Body of pancreas (tissue), 4 donors: ENCODE measurements around the gene CLEC1B. TPM values are rescaled to one million over a fixed set of nuclear protein-coding genes. Genes with fewer than 3 reads are reported as not detected.
A peak's percentile ranks its signal among the peaks of the same experiment; 100 is the strongest.
"Not testable (repeated sequence)": the region's sequence is repeated elsewhere in the genome, so short reads cannot be mapped to it uniquely, and the experiment has no call there.

Experiments
- ATAC-seq: fragments of 150-250 bp; one replicate; pipeline ENCODE4 v1.9.1; 2016
- DNase-seq, 4 donors: peaks; one replicate each; pipeline ENCODE4 v3.0.0-alpha.2; 2019
- H3K27ac ChIP-seq, 4 donors: fragments of 200-600 bp; sonication (generic); 1 replicate in 3 of 4; 2 replicates in 1 of 4; pipeline versions ENCODE4 v1.5.1 to v1.6.1; 2016 to 2019; ENCODE audit warnings: mild to moderate bottlenecking in 1 of 4, mixed read lengths in 1 of 4, moderate library complexity in 1 of 4
- H3K27me3 ChIP-seq, 2 donors: fragments of 200-600 bp; sonication (generic); one replicate each; pipeline ENCODE4 v1.6.0; 2016; ENCODE audit warnings: mild to moderate bottlenecking in 1 of 2
- H3K36me3 ChIP-seq, 2 donors: fragments of 200-600 bp; sonication (generic); replicated peaks in 1 of 2; 2 replicates each; pipeline ENCODE4 v1.5.1; 2016; ENCODE audit warnings: low read depth in 2 of 2; ENCODE audit not compliant: insufficient read depth in 1 of 2
- H3K4me1 ChIP-seq: fragments of 200-600 bp; sonication (generic); one replicate; pipeline ENCODE4 v1.6.0; 2016
- H3K4me3 ChIP-seq, 2 donors: fragments of 200-600 bp; sonication (generic); 1 replicate in 1 of 2; 2 replicates in 1 of 2; pipeline ENCODE4 v1.5.1; 2016 to 2019
- H3K9me3 ChIP-seq, 3 donors: fragments of 200-600 bp; sonication (generic); 1 replicate in 2 of 3; 2 replicates in 1 of 3; pipeline ENCODE4 v1.5.1; 2016
- POLR2A ChIP-seq, 3 donors: fragments of 450-650 bp; IDR thresholded peaks; one replicate each; pipeline ENCODE4 v1.6.1; 2016; ENCODE audit warnings: antibody characterized with exemption in 3 of 3, mild to moderate bottlenecking in 2 of 3
- WGBS, 2 donors: methylation state at CpG; one replicate each; pipeline ENCODE4 v1.1.5; 2017; 5-methylcytosine and 5-hydroxymethylcytosine counted together
- intact Hi-C: fragments of 100-400 bp; cut with DNase I; formaldehyde crosslinking; loops from one replicate; pipeline ENCODE4 v1.15.1; 2023
- total RNA-seq, 2 donors: library from RNA; depleted of rRNA; stranded (reverse); fragments of >200 nt; gene quantifications; one replicate each; pipeline ENCODE4 v1.1.0, GENCODE V29; 2016
- TF ChIP-seq, protein P1 (sequence below), 7 experiments: fragments of 450-650 bp in 4 of 7; fragments of 200-600 bp in 3 of 7; sonication (generic) in 3 of 7; IDR thresholded peaks; one replicate each; pipeline ENCODE4 v1.5.1; 2016 to 2019; ENCODE audit warnings: antibody characterized with exemption in 7 of 7

CLEC1B gene
- total RNA-seq, 2 donors from 2014 or later = not detected

DNA sequence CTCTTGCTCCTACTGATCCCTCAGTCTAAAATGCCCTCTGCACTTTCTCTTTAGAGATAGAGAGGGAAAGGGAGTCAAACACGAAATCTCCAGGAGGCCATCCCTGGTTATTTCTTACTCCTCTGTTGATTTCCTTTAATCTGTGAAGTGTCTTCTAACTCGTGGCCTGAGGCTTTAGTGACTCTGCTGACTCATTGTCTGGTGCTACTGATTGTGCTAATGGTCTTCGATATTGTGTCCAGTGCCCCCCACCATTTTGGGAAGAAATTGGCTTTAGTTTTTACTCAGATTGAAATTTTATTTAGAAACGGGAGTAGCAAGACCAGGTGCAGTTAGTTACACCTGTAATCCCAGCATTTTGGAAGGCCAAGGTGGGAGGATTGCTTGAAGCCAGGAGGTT lies 32.4 kb upstream of the CLEC1B start:
- no peaks in the 10 kb centered on the region for H3K27me3 ChIP-seq
- no peak overlapping the region for H3K4me3 ChIP-seq
- no peaks in the 10 kb centered on the region for H3K4me1 ChIP-seq
- TF ChIP-seq POLR2A (IDR thresholded peaks at IDR 0.05) = no peak
- TF ChIP-seq, protein P1, sequence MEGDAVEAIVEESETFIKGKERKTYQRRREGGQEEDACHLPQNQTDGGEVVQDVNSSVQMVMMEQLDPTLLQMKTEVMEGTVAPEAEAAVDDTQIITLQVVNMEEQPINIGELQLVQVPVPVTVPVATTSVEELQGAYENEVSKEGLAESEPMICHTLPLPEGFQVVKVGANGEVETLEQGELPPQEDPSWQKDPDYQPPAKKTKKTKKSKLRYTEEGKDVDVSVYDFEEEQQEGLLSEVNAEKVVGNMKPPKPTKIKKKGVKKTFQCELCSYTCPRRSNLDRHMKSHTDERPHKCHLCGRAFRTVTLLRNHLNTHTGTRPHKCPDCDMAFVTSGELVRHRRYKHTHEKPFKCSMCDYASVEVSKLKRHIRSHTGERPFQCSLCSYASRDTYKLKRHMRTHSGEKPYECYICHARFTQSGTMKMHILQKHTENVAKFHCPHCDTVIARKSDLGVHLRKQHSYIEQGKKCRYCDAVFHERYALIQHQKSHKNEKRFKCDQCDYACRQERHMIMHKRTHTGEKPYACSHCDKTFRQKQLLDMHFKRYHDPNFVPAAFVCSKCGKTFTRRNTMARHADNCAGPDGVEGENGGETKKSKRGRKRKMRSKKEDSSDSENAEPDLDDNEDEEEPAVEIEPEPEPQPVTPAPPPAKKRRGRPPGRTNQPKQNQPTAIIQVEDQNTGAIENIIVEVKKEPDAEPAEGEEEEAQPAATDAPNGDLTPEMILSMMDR (IDR thresholded peaks at IDR 0.05) = no peak
- no peak for DNase-seq
- H3K27ac ChIP-seq = no peak overlapping the region
- intact Hi-C loops = no loop called here
- no peaks in the 10 kb centered on the region for H3K9me3 ChIP-seq
- H3K36me3 ChIP-seq = no peaks in the 10 kb centered on the region
- ATAC-seq = no peak
- WGBS, 2 donors = 45 to 54% methylated on average over 4 of the region's 4 CpGs

DNA sequence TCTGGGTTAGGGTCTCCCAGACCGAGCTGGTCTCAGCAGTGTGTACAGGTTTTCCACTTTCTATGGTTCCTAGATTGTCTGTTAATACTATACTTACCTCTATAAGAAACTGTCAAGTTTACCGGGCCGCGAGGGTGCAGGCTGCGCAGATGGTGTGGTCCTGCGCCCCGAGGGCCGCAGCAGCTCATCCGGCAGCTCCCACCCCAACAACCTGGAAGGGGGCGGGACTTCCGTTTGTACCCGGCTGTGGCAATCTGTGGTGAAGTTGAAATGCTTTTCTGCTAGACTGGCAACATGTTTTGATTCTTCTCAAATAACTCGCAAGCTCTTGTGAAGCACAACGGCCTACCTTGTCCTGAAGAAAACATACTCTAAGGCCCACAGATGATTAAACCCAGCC lies 31.5 kb upstream of the CLEC1B start, which contains the start of gene CLEC9A:
CLEC9A (plus strand) TSS at position 237 of the 400 bp plus-strand sequence. CDS start 22,006 bp downstream, outside the sequence.
- no peak for ATAC-seq
- WGBS, 2 donors = 82 to 86% methylated on average over 14 of the region's 14 CpGs
- Histone ChIP-seq H3K9me3 (no peaks in the 10 kb centered on the region), H3K4me1 (no peaks in the 10 kb centered on the region), H3K27ac (no peak within 1 kb of the TSS), H3K27me3 (no peaks in the 10 kb centered on the region), H3K36me3 (no peaks in the 10 kb centered on the region), H3K4me3 (no peak within 1 kb of the TSS)
- TF ChIP-seq, protein P1 (IDR thresholded peaks at IDR 0.05) = no peak
- TF ChIP-seq POLR2A (IDR thresholded peaks at IDR 0.05) = no peak
- DNase-seq = no peak
- intact Hi-C loops = no loop called here

DNA sequence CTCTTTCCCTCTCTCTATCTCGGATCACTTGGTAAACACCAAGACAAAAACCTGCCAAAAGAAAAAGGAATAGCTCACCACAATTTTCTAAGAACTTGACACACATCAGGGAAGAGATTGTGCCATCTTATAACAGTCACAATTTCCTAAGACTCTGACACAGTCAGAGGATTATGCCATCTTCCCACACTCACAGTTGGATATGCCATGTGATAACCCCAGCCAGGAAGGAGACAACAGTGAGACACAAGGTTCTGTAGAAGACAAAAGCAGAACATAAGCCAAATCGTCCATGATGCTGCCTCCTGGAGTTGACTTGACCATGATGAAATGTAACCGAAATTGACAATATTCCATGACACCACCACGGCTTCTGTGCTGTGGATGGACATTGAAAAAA lies 28.8 kb upstream of the CLEC1B start:
- no peaks in the 10 kb centered on the region for H3K27me3 ChIP-seq
- no peak for TF ChIP-seq POLR2A (IDR thresholded peaks at IDR 0.05)
- TF ChIP-seq, protein P1 (IDR thresholded peaks at IDR 0.05) = no peak
- no peaks in the 10 kb centered on the region for H3K4me1 ChIP-seq
- intact Hi-C loops = no loop called here
- WGBS, 2 donors = 44 to 45% methylated on average over 4 of the region's 4 CpGs
- no peak for ATAC-seq
- H3K27ac ChIP-seq = peak overlapping the region in 1 of 4 donors; percentile 49
- peak in 1 of 4 donors; percentile 42 for DNase-seq
- H3K9me3 ChIP-seq = no peaks in the 10 kb centered on the region
- H3K36me3 ChIP-seq = no peaks in the 10 kb centered on the region
- no peak overlapping the region for H3K4me3 ChIP-seq

DNA sequence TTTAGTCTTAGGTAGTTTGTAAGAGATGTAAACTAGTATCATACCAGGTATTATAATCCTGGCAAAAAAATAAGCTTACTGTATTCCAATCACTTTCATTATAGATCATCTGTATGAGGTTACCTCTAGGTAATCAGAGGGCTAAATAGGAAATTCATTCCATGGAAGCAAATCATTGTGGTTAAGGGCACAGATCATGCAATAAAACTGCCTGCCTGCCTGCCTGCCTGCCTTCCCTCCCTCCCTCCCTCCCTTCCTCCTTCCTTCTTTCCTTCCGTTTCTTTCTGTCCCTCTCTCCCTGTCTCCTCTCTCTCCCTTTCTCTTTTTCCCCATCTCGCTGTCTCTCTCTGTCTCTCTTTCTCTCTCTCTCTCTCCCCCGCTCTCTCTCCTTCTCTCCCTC lies 28.4 kb upstream of the CLEC1B start:
- 53 to 65% methylated on average over 3 of the region's 3 CpGs for WGBS, 2 donors
- intact Hi-C loops = no loop called here
- no peaks in the 10 kb centered on the region for H3K36me3 ChIP-seq

DNA sequence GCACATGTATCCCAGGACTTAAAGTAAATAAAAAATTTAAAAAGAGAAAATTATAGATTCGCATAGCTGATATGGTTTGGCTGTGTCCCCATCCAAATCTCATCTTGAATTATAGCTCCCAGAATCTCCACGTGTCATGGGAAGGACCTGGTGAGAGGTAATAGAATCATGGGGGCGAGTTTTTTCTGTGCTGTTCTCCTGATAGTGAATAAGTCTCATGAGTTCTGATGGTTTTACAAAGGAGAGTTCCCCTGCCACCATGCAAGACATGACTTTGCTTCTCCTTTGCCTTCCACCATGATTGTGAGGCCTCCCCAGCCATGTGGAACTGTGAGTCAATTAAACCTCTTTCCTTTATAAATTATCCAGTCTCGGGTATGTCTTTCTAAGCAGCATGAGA lies 27.7 kb upstream of the CLEC1B start:
- H3K9me3 ChIP-seq, H3K27me3 ChIP-seq, H3K4me1 ChIP-seq, DNase-seq, H3K4me3 ChIP-seq, H3K27ac ChIP-seq, intact Hi-C loops, ATAC-seq, H3K36me3 ChIP-seq: not testable (repeated sequence)
- 65 to 82% methylated on average over 4 of the region's 4 CpGs for WGBS, 2 donors

More for the DNA sequence above, 28.4 kb upstream of the CLEC1B start:
- DNase-seq = no peak
- Histone ChIP-seq H3K27me3 (no peaks in the 10 kb centered on the region), H3K9me3 (no peaks in the 10 kb centered on the region), H3K4me3 (no peak overlapping the region), H3K27ac (peak overlapping the region in 1 of 4 donors; percentile 49), H3K4me1 (no peaks in the 10 kb centered on the region)
- ATAC-seq = no peak
- no peak for TF ChIP-seq POLR2A (IDR thresholded peaks at IDR 0.05)
- TF ChIP-seq, protein P1 (IDR thresholded peaks at IDR 0.05) = no peak
